HepG2 (cell line): Measurements from ENCODE around the gene IGDCC3. TPM values are rescaled to one million over a fixed set of nuclear protein-coding genes. Genes with fewer than 3 reads are reported as not detected.

Experiments
- ATAC-seq: fragments of 200-7000 bp; cut with Tn5 transposase; 3 replicates; pipeline ENCODE4 v1.9.1; 2020; ENCODE audit warnings: mild to moderate bottlenecking, moderate library complexity
- BruUV-seq: library from RNA; stranded (reverse); fragments of 400-500 nt; replicated peaks from 2 replicates; lab custom pipeline; 2021; lab: Mats Ljungman, UMichigan
- CTCF ChIA-PET: fragments of 300-600 bp; formaldehyde crosslinking; extraction: SDS; loops from one replicate; lab custom pipeline; 2021; ENCODE audit warnings: low total read pairs, inconsistent platforms, low intra/inter-chr PET ratio; lab: Yijun Ruan, JAX
- POLR2A ChIA-PET: fragments of 350-600 bp; sonication (Branson Sonifier 250); formaldehyde crosslinking; loops from one replicate; lab custom pipeline; 2020; ENCODE audit warnings: antibody characterized with exemption, inconsistent platforms; lab: Yijun Ruan, JAX
- DNase-seq: peaks from one replicate; pipeline ENCODE4 v3.0.0-alpha.2; 2015; ENCODE audit warnings: low spot score
- FAIRE-seq: peaks from 3 replicates; lab custom pipeline; 2011; peaks lifted over from hg19 to GRCh38; lab: Jason Lieb, UNC
- H2AFZ ChIP-seq: one replicate; pipeline ENCODE4 v1.6.1; 2011; ENCODE audit warnings: low read length, inconsistent platforms
- H3K27ac ChIP-seq: fragments of 300-600 bp; 3 replicates; pipeline ENCODE4 v1.8.0; 2011; ENCODE audit warnings: mixed run types, mild to moderate bottlenecking, mixed read lengths, low read length, inconsistent platforms; ENCODE audit not compliant: insufficient read depth; ENCODE audit errors: extremely low read length
- H3K27me3 ChIP-seq, 2 experiments: fragments of 200-600 bp in 1 of 2; 2 replicates in 1 of 2; 3 replicates in 1 of 2; pipeline versions ENCODE4 v1.6.0 to v1.8.0; 2011; ENCODE audit warnings: low read length in 2 of 2, mild to moderate bottlenecking in 2 of 2, moderate library complexity in 2 of 2, inconsistent platforms in 1 of 2; ENCODE audit not compliant: insufficient read depth in 2 of 2, control insufficient read depth in 1 of 2
- H3K36me3 ChIP-seq, 2 experiments: fragments of 200-600 bp in 1 of 2; replicated peaks in 1 of 2; 2 replicates in 1 of 2; 3 replicates in 1 of 2; pipeline versions ENCODE4 v1.5.1 to v1.8.0; 2011; ENCODE audit warnings: low read length in 2 of 2, inconsistent platforms in 1 of 2; ENCODE audit not compliant: insufficient read depth in 2 of 2, control insufficient read depth in 1 of 2
- H3K4me1 ChIP-seq: 2 replicates; pipeline ENCODE4 v1.5.1; 2012; ENCODE audit warnings: low read length, inconsistent platforms; ENCODE audit not compliant: insufficient read depth
- H3K4me2 ChIP-seq: 2 replicates; pipeline ENCODE4 v1.6.0; 2011; ENCODE audit warnings: low read depth, low read length, inconsistent platforms
- H3K4me3 ChIP-seq, 3 experiments: fragments of 200-600 bp in 1 of 3; sonication (generic), shearing (Covaris generic) in 1 of 3; replicated peaks in 1 of 3; 2 replicates each; pipeline ENCODE4 v1.5.1; 2011 to 2016; ENCODE audit warnings: low read length in 3 of 3, inconsistent platforms in 2 of 3, low read depth in 2 of 3, mild to moderate bottlenecking in 2 of 3, control low read depth in 1 of 3, mixed read lengths in 1 of 3; ENCODE audit not compliant: insufficient read depth in 1 of 3
- H3K79me2 ChIP-seq: one replicate; pipeline ENCODE4 v1.6.1; 2011; ENCODE audit warnings: low read length, inconsistent platforms; ENCODE audit not compliant: insufficient read depth
- H3K9ac ChIP-seq: 2 replicates; pipeline ENCODE4 v1.6.0; 2011; ENCODE audit warnings: mild to moderate bottlenecking, low read depth, low read length, inconsistent platforms; ENCODE audit not compliant: insufficient read depth
- H3K9me3 ChIP-seq: 2 replicates; pipeline ENCODE4 v1.5.1; 2012; ENCODE audit warnings: mild to moderate bottlenecking, low read length
- H4K20me1 ChIP-seq: 2 replicates; pipeline ENCODE4 v1.6.0; 2011; ENCODE audit warnings: inconsistent platforms, mild to moderate bottlenecking, low read length, moderate library complexity; ENCODE audit not compliant: insufficient read depth
- AHR ChIP-seq: IDR thresholded peaks from 2 replicates; pipeline ENCODE4 v1.6.1; 2018; ENCODE audit warnings: missing genetic modification reagents, missing compliant biosample characterization
- ETV5 ChIP-seq: IDR thresholded peaks from 2 replicates; pipeline ENCODE4 v1.6.1; 2018; ENCODE audit warnings: missing biosample characterization, missing genetic modification reagents, inconsistent platforms, borderline replicate concordance
- FOXA3 ChIP-seq: IDR thresholded peaks from 2 replicates; pipeline ENCODE4 v1.6.1; 2016; ENCODE audit warnings: missing genetic modification reagents, missing compliant biosample characterization
- HDAC2 ChIP-seq: sonication (generic); formaldehyde crosslinking; IDR thresholded peaks from 2 replicates; pipeline ENCODE4 v1.4.0; 2020; ENCODE audit warnings: missing genetic modification reagents
- KAT8 ChIP-seq: IDR thresholded peaks from 2 replicates; pipeline ENCODE4 v1.6.1; 2016; ENCODE audit warnings: missing genetic modification reagents, missing compliant biosample characterization
- KDM2A ChIP-seq: sonication (generic); formaldehyde crosslinking; IDR thresholded peaks from 2 replicates; pipeline ENCODE4 v1.4.0; 2020; ENCODE audit warnings: low read depth, missing genetic modification reagents, borderline replicate concordance
- KDM5B ChIP-seq: sonication (generic); formaldehyde crosslinking; IDR thresholded peaks from 2 replicates; pipeline ENCODE4 v1.4.0; 2020; ENCODE audit warnings: missing genetic modification reagents, mild to moderate bottlenecking, borderline replicate concordance
- KMT2B ChIP-seq: IDR thresholded peaks from 2 replicates; pipeline ENCODE4 v1.6.1; 2016; ENCODE audit warnings: missing genetic modification reagents, missing compliant biosample characterization
- MTA1 ChIP-seq: sonication (generic); formaldehyde crosslinking; IDR thresholded peaks from 2 replicates; pipeline ENCODE4 v1.4.0; 2020; ENCODE audit warnings: missing genetic modification reagents, mild to moderate bottlenecking, borderline replicate concordance
- NR2F6 ChIP-seq, 2 experiments: IDR thresholded peaks; 2 replicates each; pipeline ENCODE4 v1.6.1; 2016; ENCODE audit warnings: antibody characterized with exemption in 1 of 2, mild to moderate bottlenecking in 1 of 2
- PPARG ChIP-seq: conservative IDR thresholded peaks from 2 replicates; pipeline ENCODE4 v1.6.1; 2016; ENCODE audit warnings: missing biosample characterization, missing genetic modification reagents
- ZNF317 ChIP-seq: sonication (generic); formaldehyde crosslinking; IDR thresholded peaks from 2 replicates; pipeline ENCODE4 v1.5.0; 2020; ENCODE audit warnings: mild to moderate bottlenecking, missing genetic modification reagents
- ZZZ3 ChIP-seq: sonication (generic); formaldehyde crosslinking; IDR thresholded peaks from 2 replicates; pipeline ENCODE4 v1.4.0; 2020; ENCODE audit warnings: missing genetic modification reagents, mild to moderate bottlenecking, borderline replicate concordance
- WGBS: methylation state at CpG from one replicate; pipeline ENCODE4 v1.1.6; 2017; ENCODE audit warnings: low lambda C conversion rate; 5-methylcytosine and 5-hydroxymethylcytosine counted together
- in situ Hi-C: cut with HindIII; loops from 2 replicates; pipeline ENCODE4 v1.10.0; 2017; ENCODE audit warnings: low pct_unique_long_range_greater_than_20kb; ENCODE audit not compliant: extremely low pct_ligation_motif_present
- intact Hi-C: fragments of 100-400 bp; cut with micrococcal nuclease; formaldehyde crosslinking; loops from one replicate; pipeline ENCODE4 v1.10.0; 2022; ENCODE audit not compliant: unreplicated experiment
- polyA plus RNA-seq, 8 experiments: library from polyadenylated mRNA; depleted of rRNA in 3 of 8; stranded (reverse) in 7 of 8; unstranded in 1 of 8; fragments of >200 nt; fragmentation: Illumina TruSeq in 4 of 8; extraction: Trizol in 4 of 8; gene quantifications; 2 replicates each; pipeline versions ENCODE4 v1.2.1 to v1.2.3, GENCODE V29; 2011 to 2016; ENCODE audit warnings: low read depth in 4 of 8, missing spikeins in 1 of 8, mixed read lengths in 1 of 8; ENCODE audit not compliant: insufficient read depth in 1 of 8
- total RNA-seq, 5 experiments: library from RNA; depleted of rRNA; stranded (reverse); fragments of >200 nt; fragmentation: Illumina TruSeq; extraction: Trizol; gene quantifications; 2 replicates each; pipeline ENCODE4 v1.2.3, GENCODE V29; 2016; ENCODE audit warnings: low read depth in 1 of 5
- TF ChIP-seq, protein P1 (sequence below): sonication (generic); formaldehyde crosslinking; IDR thresholded peaks from 2 replicates; pipeline ENCODE4 v1.5.1; 2020; ENCODE audit warnings: mild to moderate bottlenecking, missing genetic modification reagents, borderline replicate concordance
- TF ChIP-seq, protein P2 (sequence below): sonication (generic); formaldehyde crosslinking; IDR thresholded peaks from 2 replicates; pipeline ENCODE4 v1.4.0; 2020; ENCODE audit warnings: missing genetic modification reagents
- TF ChIP-seq, protein P3 (sequence below): sonication (generic); formaldehyde crosslinking; IDR thresholded peaks from 2 replicates; pipeline ENCODE4 v1.8.1; 2023; ENCODE audit warnings: mild to moderate bottlenecking, moderate library complexity, missing genetic modification reagents

The IGDCC3 gene
- total and polyA plus RNA-seq, 2 of the 13 experiments (the other 11 are each of a cell fraction or from before 2014, with no cell fraction given) = 30.1 to 51.8 TPM

DNA sequence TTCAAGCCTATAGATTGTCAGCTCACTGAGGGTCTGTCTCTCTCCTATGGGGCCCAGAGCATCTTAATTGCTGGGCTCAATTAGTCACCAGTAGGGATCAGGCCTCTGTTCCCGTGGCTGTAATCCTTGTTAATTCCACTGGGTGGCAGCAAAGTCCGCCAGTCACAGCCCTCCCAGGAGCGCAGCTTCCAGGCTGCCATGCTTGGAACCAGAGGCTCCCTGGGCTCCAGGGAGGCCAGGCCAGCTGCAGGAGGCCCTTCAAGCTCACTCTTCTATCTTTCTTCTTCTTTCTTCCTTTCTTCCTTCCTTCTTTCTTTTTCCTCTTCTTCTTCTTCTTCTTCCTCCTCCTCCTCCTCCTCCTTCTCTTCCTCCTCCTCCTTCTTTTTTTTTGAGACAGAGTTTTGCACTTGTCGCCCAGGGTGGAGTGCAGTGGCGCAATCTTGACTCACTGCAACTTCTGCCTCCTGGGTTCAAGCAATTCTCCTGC is 58.9 kb downstream of the IGDCC3 start:
- ChIA-PET CTCF (interaction anchor here (0.6 to 3.1 kb wide), 7 partner anchors 15 to 144 kb away, joined by 3 to 93 read pairs (median 3); no protein-coding TSS in a partner anchor), POLR2A (interaction anchor here (0.9 to 1.0 kb wide), 2 partner anchors 14 to 66 kb away, joined by 5 to 6 read pairs; partner anchors contain the start of gene RNU5B-1)
- Histone ChIP-seq H3K4me1 (peaks cover 11% of the 10 kb centered on the region; the same call in 1 of the 2 replicates), H3K4me2 (no peak overlapping the region), H3K36me3 (no peaks in the 10 kb centered on the region), H3K9ac (no peak overlapping the region), H2AFZ (no peak overlapping the region), H3K79me2 (no peaks in the 10 kb centered on the region), H3K9me3 (no peaks in the 10 kb centered on the region), H3K27me3 (no peaks in the 10 kb centered on the region; a peak in 2 of 5 replicates), H4K20me1 (no peaks in the 10 kb centered on the region), H3K27ac (no peak overlapping the region), H3K4me3 (no peak overlapping the region)
- intact Hi-C loops = loop anchor here (1.0 kb wide), 2 partner anchors 66 to 81 kb away; no protein-coding TSS in a partner anchor
- peak; percentile 88 for ATAC-seq
- WGBS = 38% methylated on average over 5 of the region's 5 CpGs
- DNase-seq = peak; percentile 68
- no TSS peak for BruUV-seq
- peak; percentile 85 for FAIRE-seq
- in situ Hi-C loops = no loop called here
- TF ChIP-seq MTA1 (CRISPR knock-in tag) = no peak
- 0 out of 2 replicates have a peak, but pooled peaks have one; percentile 24 for TF ChIP-seq KAT8
- 0 out of 2 replicates have a peak, but pooled peaks have one; percentile 54 for TF ChIP-seq AHR (CRISPR knock-in tag)
- TF ChIP-seq HDAC2 (CRISPR knock-in tag) = peak; percentile 20; the same call in 1 of the 2 replicates
- TF ChIP-seq KDM2A = peak; percentile 75; the same call in 1 of the 2 replicates
- TF ChIP-seq PPARG (CRISPR knock-in tag) = 0 out of 2 replicates have a peak, but pooled peaks have one; percentile 40
- TF ChIP-seq ETV5 (CRISPR knock-in tag) = no peak; the same call in 1 of the 2 replicates
- TF ChIP-seq, protein P1, sequence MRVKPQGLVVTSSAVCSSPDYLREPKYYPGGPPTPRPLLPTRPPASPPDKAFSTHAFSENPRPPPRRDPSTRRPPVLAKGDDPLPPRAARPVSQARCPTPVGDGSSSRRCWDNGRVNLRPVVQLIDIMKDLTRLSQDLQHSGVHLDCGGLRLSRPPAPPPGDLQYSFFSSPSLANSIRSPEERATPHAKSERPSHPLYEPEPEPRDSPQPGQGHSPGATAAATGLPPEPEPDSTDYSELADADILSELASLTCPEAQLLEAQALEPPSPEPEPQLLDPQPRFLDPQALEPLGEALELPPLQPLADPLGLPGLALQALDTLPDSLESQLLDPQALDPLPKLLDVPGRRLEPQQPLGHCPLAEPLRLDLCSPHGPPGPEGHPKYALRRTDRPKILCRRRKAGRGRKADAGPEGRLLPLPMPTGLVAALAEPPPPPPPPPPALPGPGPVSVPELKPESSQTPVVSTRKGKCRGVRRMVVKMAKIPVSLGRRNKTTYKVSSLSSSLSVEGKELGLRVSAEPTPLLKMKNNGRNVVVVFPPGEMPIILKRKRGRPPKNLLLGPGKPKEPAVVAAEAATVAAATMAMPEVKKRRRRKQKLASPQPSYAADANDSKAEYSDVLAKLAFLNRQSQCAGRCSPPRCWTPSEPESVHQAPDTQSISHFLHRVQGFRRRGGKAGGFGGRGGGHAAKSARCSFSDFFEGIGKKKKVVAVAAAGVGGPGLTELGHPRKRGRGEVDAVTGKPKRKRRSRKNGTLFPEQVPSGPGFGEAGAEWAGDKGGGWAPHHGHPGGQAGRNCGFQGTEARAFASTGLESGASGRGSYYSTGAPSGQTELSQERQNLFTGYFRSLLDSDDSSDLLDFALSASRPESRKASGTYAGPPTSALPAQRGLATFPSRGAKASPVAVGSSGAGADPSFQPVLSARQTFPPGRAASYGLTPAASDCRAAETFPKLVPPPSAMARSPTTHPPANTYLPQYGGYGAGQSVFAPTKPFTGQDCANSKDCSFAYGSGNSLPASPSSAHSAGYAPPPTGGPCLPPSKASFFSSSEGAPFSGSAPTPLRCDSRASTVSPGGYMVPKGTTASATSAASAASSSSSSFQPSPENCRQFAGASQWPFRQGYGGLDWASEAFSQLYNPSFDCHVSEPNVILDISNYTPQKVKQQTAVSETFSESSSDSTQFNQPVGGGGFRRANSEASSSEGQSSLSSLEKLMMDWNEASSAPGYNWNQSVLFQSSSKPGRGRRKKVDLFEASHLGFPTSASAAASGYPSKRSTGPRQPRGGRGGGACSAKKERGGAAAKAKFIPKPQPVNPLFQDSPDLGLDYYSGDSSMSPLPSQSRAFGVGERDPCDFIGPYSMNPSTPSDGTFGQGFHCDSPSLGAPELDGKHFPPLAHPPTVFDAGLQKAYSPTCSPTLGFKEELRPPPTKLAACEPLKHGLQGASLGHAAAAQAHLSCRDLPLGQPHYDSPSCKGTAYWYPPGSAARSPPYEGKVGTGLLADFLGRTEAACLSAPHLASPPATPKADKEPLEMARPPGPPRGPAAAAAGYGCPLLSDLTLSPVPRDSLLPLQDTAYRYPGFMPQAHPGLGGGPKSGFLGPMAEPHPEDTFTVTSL (CRISPR knock-in tag) = no peak
- TF ChIP-seq NR2F6 (IDR thresholded peaks at IDR 0.05) = no peak
- 0 out of 2 replicates have a peak, but pooled peaks have one; percentile 20 for TF ChIP-seq NR2F6 (CRISPR knock-in tag; IDR thresholded peaks at IDR 0.05)
- TF ChIP-seq KMT2B (CRISPR knock-in tag) = 0 out of 2 replicates have a peak, but pooled peaks have one; percentile 39
- TF ChIP-seq KDM5B = peak; percentile 32; the same call in 1 of the 2 replicates
- TF ChIP-seq FOXA3 = peak; percentile 52; the same call in 1 of the 2 replicates
- TF ChIP-seq, protein P2, sequence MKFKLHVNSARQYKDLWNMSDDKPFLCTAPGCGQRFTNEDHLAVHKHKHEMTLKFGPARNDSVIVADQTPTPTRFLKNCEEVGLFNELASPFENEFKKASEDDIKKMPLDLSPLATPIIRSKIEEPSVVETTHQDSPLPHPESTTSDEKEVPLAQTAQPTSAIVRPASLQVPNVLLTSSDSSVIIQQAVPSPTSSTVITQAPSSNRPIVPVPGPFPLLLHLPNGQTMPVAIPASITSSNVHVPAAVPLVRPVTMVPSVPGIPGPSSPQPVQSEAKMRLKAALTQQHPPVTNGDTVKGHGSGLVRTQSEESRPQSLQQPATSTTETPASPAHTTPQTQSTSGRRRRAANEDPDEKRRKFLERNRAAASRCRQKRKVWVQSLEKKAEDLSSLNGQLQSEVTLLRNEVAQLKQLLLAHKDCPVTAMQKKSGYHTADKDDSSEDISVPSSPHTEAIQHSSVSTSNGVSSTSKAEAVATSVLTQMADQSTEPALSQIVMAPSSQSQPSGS (CRISPR knock-in tag) = peak; percentile 30; the same call in 1 of the 2 replicates
- no peak for TF ChIP-seq ZNF317 (CRISPR knock-in tag)
- TF ChIP-seq ZZZ3 (CRISPR knock-in tag) = no peak
- TF ChIP-seq, protein P3, sequence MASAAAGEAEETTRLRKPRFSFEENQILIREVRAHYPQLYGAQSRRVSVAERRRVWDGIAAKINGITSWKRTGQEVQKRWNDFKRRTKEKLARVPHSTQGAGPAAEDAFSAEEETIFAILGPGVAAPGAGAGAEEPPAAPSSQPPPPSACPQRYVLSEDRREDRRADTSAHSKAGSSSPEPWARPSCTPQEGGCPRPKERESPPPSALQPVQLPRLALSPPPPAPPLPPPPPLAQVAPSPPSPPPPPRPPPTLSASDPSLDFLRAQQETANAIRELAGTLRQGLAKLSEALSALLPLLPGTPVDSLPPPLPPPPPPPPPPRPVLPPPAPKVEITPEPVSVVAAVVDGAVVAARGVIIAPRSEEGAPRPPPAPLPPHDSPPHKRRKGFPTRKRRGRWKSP (CRISPR knock-in tag) = 0 out of 2 replicates have a peak, but pooled peaks have one; percentile 40
